Heart left ventricle (tissue), 16 donors: ENCODE data around the gene ARF1. TPM values are rescaled to one million over a fixed set of nuclear protein-coding genes. Genes with fewer than 3 reads are reported as not detected.
A peak's percentile ranks its signal among the peaks of the same experiment; 100 is the strongest.

Source experiments
- ATAC-seq, 4 donors: fragments of 200-7000 bp; cut with Tn5 transposase; one replicate each; pipeline ENCODE4 v1.9.1; 2020 to 2022; ENCODE audit warnings: moderate library complexity in 4 of 4, mild to moderate bottlenecking in 3 of 4, moderate number of reproducible peaks in 1 of 4
- DNase-seq, 5 donors: peaks; one replicate each; pipeline ENCODE4 v3.0.0-alpha.2; 2020
- H3K27ac ChIP-seq, 12 donors: fragments of 200-600 bp; sonication (generic) in 4 of 12; one replicate each; pipeline versions ENCODE4 v1.5.0 to v1.8.0; 2016 to 2022; ENCODE audit warnings: mild to moderate bottlenecking in 2 of 12
- H3K27me3 ChIP-seq, 9 donors: fragments of 200-600 bp; sonication (generic) in 2 of 9; one replicate each; pipeline versions ENCODE4 v1.5.1 to v1.8.0; 2016 to 2022; ENCODE audit warnings: mild to moderate bottlenecking in 3 of 9
- H3K36me3 ChIP-seq, 9 donors: fragments of 200-600 bp; sonication (generic) in 2 of 9; one replicate each; pipeline versions ENCODE4 v1.5.0 to v1.8.0; 2018 to 2022; ENCODE audit warnings: mild to moderate bottlenecking in 2 of 9
- H3K4me1 ChIP-seq, 12 donors: fragments of 200-600 bp; sonication (generic) in 4 of 12; one replicate each; pipeline versions ENCODE4 v1.5.0 to v1.8.0; 2016 to 2022; ENCODE audit warnings: mild to moderate bottlenecking in 3 of 12
- H3K4me3 ChIP-seq, 12 donors: fragments of 200-600 bp; sonication (generic) in 4 of 12; one replicate each; pipeline versions ENCODE4 v1.5.0 to v1.8.0; 2017 to 2022; ENCODE audit warnings: mild to moderate bottlenecking in 9 of 12, moderate library complexity in 4 of 12
- H3K9me3 ChIP-seq, 12 donors: fragments of 200-600 bp; sonication (generic) in 4 of 12; one replicate each; pipeline versions ENCODE4 v1.5.0 to v1.8.0; 2016 to 2022; ENCODE audit warnings: mild to moderate bottlenecking in 1 of 12
- CTCF ChIP-seq, 12 donors: fragments of 200-600 bp; sonication (generic) in 4 of 12; IDR thresholded peaks; one replicate each; pipeline versions ENCODE4 v1.5.0 to v1.8.0; 2018 to 2022; ENCODE audit warnings: antibody characterized with exemption in 12 of 12, mild to moderate bottlenecking in 5 of 12
- POLR2A ChIP-seq, 2 donors: fragments of 450-650 bp; IDR thresholded peaks; one replicate each; pipeline ENCODE4 v1.6.1; 2017; ENCODE audit warnings: antibody characterized with exemption in 2 of 2, mild to moderate bottlenecking in 2 of 2, moderate library complexity in 2 of 2
- WGBS, 4 donors: extraction: QIAGEN DNeasy Blood & Tissue Kit in 2 of 4; methylation state at CpG; one replicate each; pipeline versions ENCODE4 v1.1.5 to v1.1.7; 2013 to 2018; 5-methylcytosine and 5-hydroxymethylcytosine counted together
- intact Hi-C, 10 donors: fragments of 100-400 bp; cut with DNase I; formaldehyde crosslinking; loops; one replicate each; pipeline versions ENCODE4 v1.11.1 to v1.14.2; 2022
- polyA plus RNA-seq, 2 donors: library from polyadenylated mRNA; stranded (reverse); fragments of 200-250 nt; gene quantifications; one replicate each; pipeline ENCODE4 v1.2.3, GENCODE V29; 2013
- total RNA-seq, 9 donors: library from RNA; depleted of rRNA in 2 of 9; stranded (reverse); fragments of >200 nt in 2 of 9; fragmentation: NEBNext Ultra II Directional in 3 of 9; extraction: Animal tissue kit (Norgen Biotek cat#: 25700) in 3 of 9; gene quantifications; one replicate each; pipeline versions ENCODE4 v1.1.0 to v1.2.4, GENCODE V29; 2016 to 2023
- donor health status: ischemic (EF 13 %, LVEDD 7.1; RV severe dilation, severe dysfunction).
- donor health status: healthy with polysubstance abuse.
- donor health status: DM: no; HTN: yes; CAD: no.
- donor health status: DM: no; HTN: no; CAD: no.
- donor health status: ischemic (EF 25% LVEDD 6.9; RV normal size, moderate dysfunction).
- donor health status: ischemic (EF 25% LVEDD 5.7; RV mildly dilated, moderate dysfunction).
- donor health status: healthy.
- donor health status: DM: yes; HTN: yes; CAD: no.
- donor health status: ischemic (EF 35%, LVEDD 5.7; RV mildly dilated, moderate dysfunction).
- donor health status: nonischemic (EF 11% LVEDD 7.7; RV severe dilation, severe dysfunction).
- donor health status: DM: yes; HTN: yes; CAD: no.
- donor health status: PGD.
- donor health status: ischemic (EF 29% LVEDD 5.4; RV normal size, mild dysfunction).
- donor health status: nonischemic (EF 23%, LVEDD 6.1; RV moderate dilation, normal function).

ARF1 gene
- total and polyA plus RNA-seq, 11 donors: 217 to 580 (median 310) TPM

DNA sequence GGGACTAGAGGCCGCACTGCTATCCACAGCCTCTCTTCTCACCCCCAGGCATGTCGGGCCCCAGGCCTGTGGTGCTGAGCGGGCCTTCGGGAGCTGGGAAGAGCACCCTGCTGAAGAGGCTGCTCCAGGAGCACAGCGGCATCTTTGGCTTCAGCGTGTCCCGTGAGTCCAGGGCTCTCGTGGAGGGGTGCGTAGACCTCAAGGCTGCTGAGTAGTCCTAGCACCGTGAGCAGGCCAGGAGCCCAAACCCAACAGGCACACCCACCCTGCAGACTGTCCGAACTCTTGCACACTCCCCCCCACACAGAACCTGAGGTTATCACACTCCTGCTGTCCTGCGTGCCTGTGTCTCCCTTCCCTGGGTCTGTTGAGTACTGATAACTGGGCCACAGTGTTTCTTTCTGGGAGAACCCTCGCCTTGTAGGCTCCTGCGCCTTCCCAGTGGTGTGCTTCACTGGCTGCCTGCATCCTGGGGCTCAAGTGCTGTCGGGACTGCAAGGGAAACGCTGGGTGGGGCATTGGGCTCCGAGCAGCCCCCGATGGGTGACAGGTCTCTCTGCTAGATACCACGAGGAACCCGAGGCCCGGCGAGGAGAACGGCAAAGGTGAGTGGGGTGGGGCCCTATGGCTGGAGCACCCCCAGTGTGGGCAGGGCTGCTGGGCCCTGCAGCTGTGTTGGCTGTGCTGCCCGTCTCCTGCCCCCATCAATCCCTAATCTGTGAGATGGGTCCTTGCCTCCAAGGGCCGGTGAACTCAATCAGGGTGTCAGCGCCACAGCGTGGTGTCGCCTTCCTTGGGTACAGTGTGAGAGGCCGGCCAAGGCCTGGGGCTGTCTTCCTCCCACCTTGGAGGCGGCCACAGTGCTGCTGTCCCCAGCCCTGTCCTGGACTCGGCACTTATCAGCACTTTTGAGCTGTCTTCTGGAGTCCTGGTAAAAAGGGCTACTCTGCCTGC, 63.2 kb downstream of the ARF1 start:
- intact Hi-C loops: no loop called here
- Histone ChIP-seq H3K9me3 (no peaks in the 10 kb centered on the region), H3K4me3 (no peak overlapping the region), H3K27me3 (no peaks in the 10 kb centered on the region), H3K27ac (no peak overlapping the region), H3K4me1 (peaks cover 30 to 86% (median 72%) of the 10 kb centered on the region in 12 donors), H3K36me3 (peaks cover 0 to 61% (median 32%) of the 10 kb centered on the region in 9 donors)
- TF ChIP-seq CTCF (IDR thresholded peaks at IDR 0.05) (no peak), POLR2A (IDR thresholded peaks at IDR 0.05) (no peak)
- DNase-seq (peak in 2 of 5 donors; percentile 5 to 51), ATAC-seq (no peak)
- 87 to 91% (median 88%) methylated on average over 21 to 31 of the region's 31 CpGs for WGBS, 4 donors

DNA sequence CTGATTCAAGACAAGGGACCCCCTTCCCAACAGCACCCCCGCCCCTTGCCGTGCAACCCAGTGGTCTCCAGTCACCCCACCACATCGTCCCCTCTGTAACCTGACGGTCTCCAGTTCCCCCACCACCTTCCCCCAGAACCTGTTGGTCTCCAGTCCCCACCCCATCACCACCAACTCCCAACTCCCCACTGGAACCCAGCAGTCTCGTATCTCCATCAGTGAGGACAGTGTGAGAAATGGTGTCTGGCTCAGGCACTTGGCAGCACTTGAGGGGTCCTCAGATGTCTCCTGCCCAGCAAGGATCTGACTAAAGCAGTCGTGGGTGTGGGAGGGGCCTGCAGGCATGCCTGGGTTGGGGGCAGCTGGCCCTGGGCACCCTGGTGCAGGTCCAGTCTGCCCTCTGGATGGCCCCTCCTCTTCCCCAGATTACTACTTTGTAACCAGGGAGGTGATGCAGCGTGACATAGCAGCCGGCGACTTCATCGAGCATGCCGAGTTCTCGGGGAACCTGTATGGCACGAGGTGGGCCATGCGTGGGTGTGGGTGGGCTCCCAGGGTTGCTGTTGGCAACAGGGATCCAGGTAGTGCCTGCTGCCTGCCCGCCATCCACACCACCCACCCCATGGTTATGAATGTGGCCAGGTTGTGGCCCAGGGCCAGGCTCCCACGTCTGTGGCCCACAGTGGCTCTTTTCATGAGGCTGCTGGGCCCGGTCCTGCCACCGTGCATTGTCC, 64.1 kb downstream of the ARF1 start:
- intact Hi-C loops: no loop called here
- DNase-seq (peak in 1 of 5 donors; percentile 6), ATAC-seq (no peak)
- WGBS, 4 donors: 84 to 97% (median 92%) methylated on average over 10 to 18 of the region's 18 CpGs
- no peak for TF ChIP-seq POLR2A (IDR thresholded peaks at IDR 0.05)
- no peak for TF ChIP-seq CTCF (IDR thresholded peaks at IDR 0.05)
- Histone ChIP-seq H3K36me3 (peaks cover 0 to 60% (median 32%) of the 10 kb centered on the region in 9 donors), H3K4me1 (peaks cover 28 to 86% (median 72%) of the 10 kb centered on the region in 12 donors), H3K27ac (peak overlapping the region in 1 of 12 donors; percentile 88), H3K27me3 (no peaks in the 10 kb centered on the region), H3K4me3 (no peak overlapping the region), H3K9me3 (no peaks in the 10 kb centered on the region)

DNA sequence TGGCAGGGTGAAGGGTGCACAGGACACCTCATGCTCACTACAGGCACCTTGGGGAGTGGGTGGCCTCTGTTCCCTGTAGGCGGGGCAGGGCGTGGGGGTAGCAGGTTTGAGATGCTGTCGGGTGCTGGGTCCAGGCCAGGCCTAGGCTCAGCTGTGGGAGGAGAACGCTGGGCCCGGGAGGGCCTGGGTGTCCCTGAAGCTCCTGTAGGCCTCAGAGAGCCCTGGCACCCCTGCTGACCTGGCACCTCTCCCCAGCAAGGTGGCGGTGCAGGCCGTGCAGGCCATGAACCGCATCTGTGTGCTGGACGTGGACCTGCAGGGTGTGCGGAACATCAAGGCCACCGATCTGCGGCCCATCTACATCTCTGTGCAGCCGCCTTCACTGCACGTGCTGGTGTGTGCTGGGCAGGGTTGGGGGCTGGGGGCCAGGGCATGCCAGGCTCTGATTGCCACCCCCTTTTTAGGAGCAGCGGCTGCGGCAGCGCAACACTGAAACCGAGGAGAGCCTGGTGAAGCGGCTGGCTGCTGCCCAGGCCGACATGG, 64.7 kb downstream of the ARF1 start:
- ATAC-seq (no peak), DNase-seq (peak in 2 of 5 donors; percentile 8 to 60)
- Histone ChIP-seq H3K9me3 (no peaks in the 10 kb centered on the region), H3K27me3 (no peaks in the 10 kb centered on the region), H3K4me1 (peaks cover 22 to 84% (median 71%) of the 10 kb centered on the region in 12 donors), H3K27ac (peak overlapping the region in 5 of 12 donors; percentile 83 to 90 (median 85)), H3K4me3 (no peak overlapping the region), H3K36me3 (peaks cover 0 to 54% (median 27%) of the 10 kb centered on the region in 9 donors)
- 88 to 95% (median 95%) methylated on average over 9 to 20 of the region's 20 CpGs for WGBS, 4 donors
- intact Hi-C loops: no loop called here
- TF ChIP-seq POLR2A (IDR thresholded peaks at IDR 0.05) (no peak), CTCF (IDR thresholded peaks at IDR 0.05) (no peak)
